T follicular helper cell (primary cell): ENCODE measurements around the gene ZNF831.

Experiments
- DNase-seq: peaks from one replicate; pipeline ENCODE4 v3.0.0-alpha.2; 2020; ENCODE audit warnings: low read depth

Gene ZNF831

GRCh38 chr20:59157531-59157930 is 6.1 kb upstream of the ZNF831 start:
- DNase-seq = no peak

GRCh38 chr20:59157961-59158541 is 5.6 kb upstream of the ZNF831 start:
- DNase-seq = no peak

GRCh38 chr20:59158673-59159072 is 4.9 kb upstream of the ZNF831 start:
- DNase-seq = no peak

GRCh38 chr20:59159091-59159490 is 4.5 kb upstream of the ZNF831 start:
- no peak for DNase-seq

GRCh38 chr20:59159493-59160376 is 3.9 kb upstream of the ZNF831 start:
- DNase-seq = peak; percentile 75

GRCh38 chr20:59160389-59161115 is 3.1 kb upstream of the ZNF831 start:
- DNase-seq = no peak

GRCh38 chr20:59161721-59162120 is 1.9 kb upstream of the ZNF831 start:
- DNase-seq = no peak

GRCh38 chr20:59164686-59165391 is 1.2 kb downstream of the ZNF831 start:
- DNase-seq = no peak

- no peak for DNase-seq
Observed at GRCh38 chr20:59165396-59165795, 1.8 kb downstream of the ZNF831 start.

GRCh38 chr20:59165891-59166709 is 2.5 kb downstream of the ZNF831 start:
- peak; percentile 43 for DNase-seq

GRCh38 chr20:59170406-59171349 is 7.1 kb downstream of the ZNF831 start:
- no peak for DNase-seq

- no peak for DNase-seq
Observed at GRCh38 chr20:59171986-59172385, 8.4 kb downstream of the ZNF831 start.

- no peak for DNase-seq
Observed at GRCh38 chr20:59173938-59174491, 10.4 kb downstream of the ZNF831 start.

GRCh38 chr20:59175002-59175401 is 11.4 kb downstream of the ZNF831 start:
- no peak for DNase-seq

- DNase-seq = no peak
Observed at GRCh38 chr20:59175861-59176260, 12.2 kb downstream of the ZNF831 start.

- DNase-seq = no peak
Observed at GRCh38 chr20:59176812-59177211, 13.2 kb downstream of the ZNF831 start.

- no peak for DNase-seq
Observed at GRCh38 chr20:59177266-59178250, 13.9 kb downstream of the ZNF831 start.

GRCh38 chr20:59178983-59179595 is 15.5 kb downstream of the ZNF831 start:
- no peak for DNase-seq
